Ishikawa (cell line): Measurements from ENCODE around the gene CCKAR.

Source experiments
- EGR1 ChIP-seq: IDR thresholded peaks from 2 replicates; pipeline ENCODE4 v1.6.1; 2012
- EP300 ChIP-seq: IDR thresholded peaks from 2 replicates; pipeline ENCODE4 v1.6.1; 2012; ENCODE audit warnings: borderline replicate concordance
- MAX ChIP-seq: IDR thresholded peaks from 2 replicates; pipeline ENCODE4 v1.6.1; 2012
- REST ChIP-seq: IDR thresholded peaks from 2 replicates; pipeline ENCODE4 v1.6.1; 2012; ENCODE audit warnings: low read depth, mild to moderate bottlenecking
- TAF1 ChIP-seq: IDR thresholded peaks from 2 replicates; pipeline ENCODE4 v1.6.1; 2012; ENCODE audit warnings: low read depth, mild to moderate bottlenecking
- TCF12 ChIP-seq: IDR thresholded peaks from 2 replicates; pipeline ENCODE4 v1.6.1; 2012; ENCODE audit warnings: low read depth
- USF1 ChIP-seq: IDR thresholded peaks from 2 replicates; pipeline ENCODE4 v1.6.1; 2012

DNA sequence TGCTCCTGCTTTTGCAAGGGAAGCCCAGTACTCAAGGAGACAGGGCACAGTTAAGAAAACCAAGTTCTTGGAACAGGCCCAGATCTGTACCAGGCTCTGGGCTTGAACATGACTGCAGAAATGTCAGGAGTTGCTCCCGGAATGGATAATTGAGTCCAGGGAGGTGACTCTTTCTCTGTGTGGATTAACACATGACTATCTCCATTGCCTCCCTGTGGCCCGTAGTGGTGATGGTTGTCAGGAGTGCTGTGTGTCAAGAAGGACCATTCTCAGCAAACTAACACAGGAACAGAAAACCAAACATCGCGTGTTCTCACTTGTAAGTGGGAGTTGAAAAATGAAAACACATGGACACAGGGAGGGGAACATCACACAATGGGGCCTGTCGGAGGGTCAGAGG, 39.9 kb downstream of the CCKAR start:
- TF ChIP-seq TCF12 (no peak), EP300 (no peak), TAF1 (no peak), MAX (no peak), REST (no peak), USF1 (no peak), EGR1 (no peak)
